CD4-positive, alpha-beta T cell (primary cell): Measurements from ENCODE around the gene ADGRD1. TPM values are rescaled to one million over a fixed set of nuclear protein-coding genes. Genes with fewer than 3 reads are reported as not detected.

Experiments used
- ATAC-seq: fragments of 200-7000 bp; cut with Tn5 transposase; one replicate; pipeline ENCODE4 v1.10.0; 2022; ENCODE audit warnings: mild to moderate bottlenecking; ENCODE audit not compliant: poor library complexity
- CTCF ChIA-PET: fragments of 350-600 bp; sonication (Branson Sonifier 250); formaldehyde crosslinking; loops from one replicate; lab custom pipeline; 2021; ENCODE audit warnings: antibody characterized with exemption, inconsistent platforms; lab: Charles Lee
- POLR2A ChIA-PET: fragments of 350-600 bp; sonication (Branson Sonifier 250); formaldehyde crosslinking; loops from one replicate; lab custom pipeline; 2021; ENCODE audit warnings: antibody characterized with exemption, inconsistent platforms; lab: Charles Lee
- DNase-seq, 14 experiments: peaks; one replicate each; pipeline ENCODE4 v3.0.0-alpha.2; 2013 to 2020; ENCODE audit warnings: mixed read lengths in 2 of 14
- H3K27ac ChIP-seq, 2 donors: one replicate each; pipeline versions ENCODE4 v1.5.1 to v1.7.0; 2013; ENCODE audit warnings: low read length in 2 of 2, low read depth in 1 of 2, mild to moderate bottlenecking in 1 of 2
- H3K27me3 ChIP-seq, 2 experiments: 1 replicate in 1 of 2; 2 replicates in 1 of 2; pipeline versions ENCODE4 v1.6.1 to v1.7.0; 2013; ENCODE audit warnings: low read length in 2 of 2, control low read depth in 1 of 2, mild to moderate bottlenecking in 1 of 2, moderate library complexity in 1 of 2; ENCODE audit not compliant: insufficient read depth in 2 of 2, control insufficient read depth in 1 of 2
- H3K36me3 ChIP-seq: one replicate; pipeline ENCODE4 v1.6.1; 2013; ENCODE audit warnings: low read length, control low read depth; ENCODE audit not compliant: insufficient read depth
- H3K4me1 ChIP-seq: one replicate; pipeline ENCODE4 v1.6.1; 2013; ENCODE audit warnings: low read length, control low read depth; ENCODE audit not compliant: insufficient read depth
- H3K4me3 ChIP-seq: one replicate; pipeline ENCODE4 v1.5.1; 2013; ENCODE audit warnings: mild to moderate bottlenecking, low read length, moderate library complexity
- H3K9me3 ChIP-seq, 2 experiments: 1 replicate in 1 of 2; 2 replicates in 1 of 2; pipeline versions ENCODE4 v1.6.1 to v1.7.0; 2013; ENCODE audit warnings: low read length in 2 of 2, mild to moderate bottlenecking in 2 of 2, control low read depth in 1 of 2, moderate library complexity in 1 of 2; ENCODE audit not compliant: control insufficient read depth in 1 of 2, insufficient read depth in 1 of 2
- H3K27ac Mint-ChIP-seq: one replicate; pipeline ENCODE4 v1.8.0; 2020; ENCODE audit warnings: mixed read lengths
- H3K27me3 Mint-ChIP-seq: one replicate; pipeline ENCODE4 v1.8.0; 2021; ENCODE audit warnings: mixed read lengths
- H3K36me3 Mint-ChIP-seq: one replicate; pipeline ENCODE4 v1.8.0; 2021; ENCODE audit warnings: low read depth, mixed read lengths
- H3K4me1 Mint-ChIP-seq: one replicate; pipeline ENCODE4 v1.8.0; 2021; ENCODE audit warnings: low read depth, mixed read lengths
- H3K4me3 Mint-ChIP-seq: one replicate; pipeline ENCODE4 v1.8.0; 2020; ENCODE audit warnings: mild to moderate bottlenecking, mixed read lengths
- H3K9me3 Mint-ChIP-seq: one replicate; pipeline ENCODE4 v1.8.0; 2020; ENCODE audit warnings: mixed read lengths
- intact Hi-C, 2 experiments: fragments of 100-400 bp; cut with DNase I in 1 of 2; cut with micrococcal nuclease in 1 of 2; formaldehyde crosslinking; loops; one replicate each; pipeline versions ENCODE4 v1.15.1 to v1.9.0; 2023 to 2025; cut with DNase I, micrococcal nuclease
- total RNA-seq, 174 experiments: library from RNA in 2 of 174; stranded (reverse) in 2 of 174; gene quantifications; one replicate each; pipeline ENCODE4 v1.2.3 and lab custom pipeline; 2021 to 2026
- TF ChIP-seq, protein P1 (sequence below): fragments of 200-600 bp; IDR thresholded peaks from one replicate; pipeline ENCODE4 v1.8.0; 2022; ENCODE audit warnings: antibody characterized with exemption, mild to moderate bottlenecking

The ADGRD1 gene
- total RNA-seq, 2 experiments from 2014 or later: 0.22 TPM; not detected in 1

DNA sequence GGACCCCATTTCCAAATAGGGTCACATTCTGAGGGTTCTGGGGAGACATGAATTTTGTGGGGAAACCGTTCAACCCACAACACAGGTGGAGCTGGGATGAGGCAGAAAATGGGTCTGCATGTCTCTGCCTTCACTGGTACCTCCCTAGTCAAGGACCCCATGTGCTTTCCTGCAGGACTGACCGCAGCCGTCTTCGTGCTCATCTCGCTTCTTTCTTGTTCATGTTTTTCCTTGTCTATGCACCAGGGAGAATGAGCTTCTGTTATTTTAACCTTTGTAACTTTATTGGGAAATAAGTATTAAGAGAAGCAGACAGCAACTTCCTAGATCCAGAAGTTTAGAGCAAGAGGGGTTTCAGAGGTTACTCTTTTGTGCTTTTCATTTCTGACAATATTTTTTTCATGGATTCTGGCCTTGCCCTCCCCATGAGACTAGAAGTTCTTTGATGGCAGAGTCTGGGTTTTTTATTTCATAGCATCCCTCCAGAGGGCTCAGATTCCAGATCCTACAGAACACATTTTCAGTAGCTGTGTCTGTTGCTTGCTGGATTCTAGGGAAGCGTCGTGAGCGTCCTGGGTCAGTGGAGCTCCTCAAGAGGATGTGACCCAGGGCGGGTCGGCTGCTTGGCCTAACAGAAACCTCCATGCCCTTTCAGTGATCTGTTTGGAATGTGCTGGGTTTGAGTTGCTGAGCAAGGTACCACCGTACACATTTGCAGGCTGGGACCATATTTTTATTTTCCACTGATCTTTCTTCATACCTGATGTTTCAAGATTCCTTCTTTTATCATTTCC is 104.2 kb downstream of the ADGRD1 start:
- H3K9me3 ChIP-seq: no peaks in the 10 kb centered on the region
- no peaks in the 10 kb centered on the region for H3K36me3 ChIP-seq
- no peak overlapping the region for H3K27ac ChIP-seq
- peaks cover 9% of the 10 kb centered on the region for H3K27me3 Mint-ChIP-seq
- CTCF ChIA-PET: no interaction called here
- DNase-seq (no peak), ATAC-seq (no peak)
- TF ChIP-seq, protein P1, sequence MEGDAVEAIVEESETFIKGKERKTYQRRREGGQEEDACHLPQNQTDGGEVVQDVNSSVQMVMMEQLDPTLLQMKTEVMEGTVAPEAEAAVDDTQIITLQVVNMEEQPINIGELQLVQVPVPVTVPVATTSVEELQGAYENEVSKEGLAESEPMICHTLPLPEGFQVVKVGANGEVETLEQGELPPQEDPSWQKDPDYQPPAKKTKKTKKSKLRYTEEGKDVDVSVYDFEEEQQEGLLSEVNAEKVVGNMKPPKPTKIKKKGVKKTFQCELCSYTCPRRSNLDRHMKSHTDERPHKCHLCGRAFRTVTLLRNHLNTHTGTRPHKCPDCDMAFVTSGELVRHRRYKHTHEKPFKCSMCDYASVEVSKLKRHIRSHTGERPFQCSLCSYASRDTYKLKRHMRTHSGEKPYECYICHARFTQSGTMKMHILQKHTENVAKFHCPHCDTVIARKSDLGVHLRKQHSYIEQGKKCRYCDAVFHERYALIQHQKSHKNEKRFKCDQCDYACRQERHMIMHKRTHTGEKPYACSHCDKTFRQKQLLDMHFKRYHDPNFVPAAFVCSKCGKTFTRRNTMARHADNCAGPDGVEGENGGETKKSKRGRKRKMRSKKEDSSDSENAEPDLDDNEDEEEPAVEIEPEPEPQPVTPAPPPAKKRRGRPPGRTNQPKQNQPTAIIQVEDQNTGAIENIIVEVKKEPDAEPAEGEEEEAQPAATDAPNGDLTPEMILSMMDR: no peak
- no peaks in the 10 kb centered on the region for H3K4me1 Mint-ChIP-seq
- intact Hi-C loops: no loop called here
- H3K4me3 Mint-ChIP-seq: no peak overlapping the region
- no peak overlapping the region for H3K27ac Mint-ChIP-seq
- peaks cover 0 to 7% of the 10 kb centered on the region in 2 experiments for H3K27me3 ChIP-seq
- no peak overlapping the region for H3K4me3 ChIP-seq
- POLR2A ChIA-PET: no interaction called here
- H3K36me3 Mint-ChIP-seq: no peaks in the 10 kb centered on the region
- H3K9me3 Mint-ChIP-seq: no peaks in the 10 kb centered on the region
- H3K4me1 ChIP-seq: no peaks in the 10 kb centered on the region

DNA sequence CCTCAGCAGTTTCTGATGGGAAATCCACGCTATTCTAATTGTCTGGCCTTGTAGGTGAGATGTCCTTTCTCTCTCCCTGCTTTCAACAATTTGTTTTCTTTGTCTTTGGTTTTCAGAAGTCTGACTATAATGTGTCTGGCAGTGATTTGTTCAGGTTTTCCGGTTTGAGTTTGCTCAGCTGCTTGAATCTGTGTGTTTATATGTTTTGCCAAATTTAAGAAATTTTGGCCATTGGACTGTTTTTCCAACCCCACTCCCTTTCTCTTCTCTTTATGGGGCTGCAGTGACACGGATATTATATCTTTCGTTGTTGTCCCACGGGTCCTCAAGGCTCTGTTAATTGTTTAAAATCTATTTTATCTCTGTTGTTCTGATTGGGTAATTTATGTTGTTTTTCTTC is 105.0 kb downstream of the ADGRD1 start:
- Histone ChIP-seq H3K4me1 (no peaks in the 10 kb centered on the region), H3K4me3 (no peak overlapping the region), H3K27ac (no peak overlapping the region), H3K27me3 (peaks cover 0 to 7% of the 10 kb centered on the region in 2 experiments), H3K9me3 (no peaks in the 10 kb centered on the region), H3K36me3 (no peaks in the 10 kb centered on the region)
- no peak for ATAC-seq
- no peaks in the 10 kb centered on the region for H3K4me1 Mint-ChIP-seq
- H3K27ac Mint-ChIP-seq: no peak overlapping the region
- peaks cover 14% of the 10 kb centered on the region for H3K27me3 Mint-ChIP-seq
- H3K9me3 Mint-ChIP-seq: no peaks in the 10 kb centered on the region
- no peak overlapping the region for H3K4me3 Mint-ChIP-seq
- DNase-seq: no peak
- TF ChIP-seq, protein P1: no peak
- CTCF ChIA-PET: no interaction called here
- POLR2A ChIA-PET: no interaction called here
- intact Hi-C loops: no loop called here
- no peaks in the 10 kb centered on the region for H3K36me3 Mint-ChIP-seq

DNA sequence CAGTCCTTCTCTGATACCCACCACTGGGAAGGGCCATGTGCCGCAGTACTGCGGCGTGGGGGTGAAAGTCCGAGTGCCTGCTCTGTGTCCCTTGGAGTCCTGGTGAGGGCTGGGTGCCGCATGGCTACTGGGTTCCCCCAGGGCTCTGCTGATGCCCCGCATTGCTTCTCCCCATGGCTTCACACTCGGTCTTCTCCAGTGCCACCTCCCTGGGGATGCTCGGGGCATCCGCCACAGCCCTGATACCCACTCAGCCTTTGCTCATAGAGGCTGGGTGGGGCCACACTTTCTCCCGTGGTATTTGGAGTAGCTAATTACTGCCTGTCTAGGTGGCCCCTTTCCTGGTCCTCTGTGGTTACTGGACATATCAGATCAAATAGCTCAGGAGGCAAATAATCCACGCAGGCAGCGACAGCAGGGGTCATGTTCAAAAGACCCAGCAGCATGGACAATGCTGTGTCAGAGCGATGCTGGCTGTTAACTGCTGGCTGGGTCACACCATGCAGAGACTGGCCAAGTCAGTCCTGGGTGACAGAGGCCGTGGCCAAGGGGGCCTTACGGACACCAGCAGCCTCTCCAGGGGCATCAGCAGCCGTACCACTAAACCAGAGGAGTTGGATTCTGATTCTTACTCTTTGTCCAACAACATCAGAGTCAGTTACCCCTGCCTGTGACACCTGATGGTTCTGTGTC is 106.5 kb downstream of the ADGRD1 start:
- Histone ChIP-seq H3K4me1 (no peaks in the 10 kb centered on the region), H3K4me3 (no peak overlapping the region), H3K27ac (no peak overlapping the region), H3K9me3 (no peaks in the 10 kb centered on the region), H3K27me3 (peaks cover 0 to 7% of the 10 kb centered on the region in 2 experiments), H3K36me3 (no peaks in the 10 kb centered on the region)
- ChIA-PET CTCF (no interaction called here), POLR2A (no interaction called here)
- ATAC-seq: no peak
- DNase-seq: no peak
- no peaks in the 10 kb centered on the region for H3K9me3 Mint-ChIP-seq
- no peak overlapping the region for H3K27ac Mint-ChIP-seq
- peaks cover 27% of the 10 kb centered on the region for H3K27me3 Mint-ChIP-seq
- TF ChIP-seq, protein P1: no peak
- no peak overlapping the region for H3K4me3 Mint-ChIP-seq
- no peaks in the 10 kb centered on the region for H3K4me1 Mint-ChIP-seq
- intact Hi-C loops: no loop called here
- no peaks in the 10 kb centered on the region for H3K36me3 Mint-ChIP-seq
